Loucy (cell line): ENCODE results near the gene DDR1.

Experiments
- EZH2phosphoT487 ChIP-seq: fragments of 200-600 bp; IDR thresholded peaks from 2 replicates; pipeline ENCODE4 v1.6.1; 2018; ENCODE audit warnings: antibody characterized with exemption, mild to moderate bottlenecking, moderate library complexity, borderline replicate concordance
- TF ChIP-seq, protein P1 (sequence below): fragments of 200-600 bp; sonication (generic); conservative IDR thresholded peaks from 2 replicates; pipeline ENCODE4 v1.5.1; 2014; ENCODE audit warnings: mild to moderate bottlenecking, antibody characterized with exemption, low read length

DNA sequence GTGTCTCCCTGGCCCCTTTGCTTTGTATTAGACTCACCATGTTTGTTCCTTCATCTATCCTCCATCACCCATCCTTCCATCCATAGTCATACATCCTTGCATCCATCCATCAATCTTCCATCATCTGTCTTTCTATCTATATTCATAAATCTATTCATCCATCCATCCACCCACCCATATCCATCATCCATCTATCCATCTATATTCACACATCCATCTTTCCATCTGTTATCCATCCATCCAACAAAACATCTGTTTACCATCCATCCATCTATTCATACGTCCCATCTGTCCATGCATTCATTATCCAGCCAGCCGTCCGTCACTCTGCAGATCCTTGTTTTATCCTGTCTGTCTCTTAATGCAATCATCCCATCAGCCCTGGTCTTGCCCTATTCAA is 10.6 kb downstream of the DDR1 start:
- TF ChIP-seq, protein P1, sequence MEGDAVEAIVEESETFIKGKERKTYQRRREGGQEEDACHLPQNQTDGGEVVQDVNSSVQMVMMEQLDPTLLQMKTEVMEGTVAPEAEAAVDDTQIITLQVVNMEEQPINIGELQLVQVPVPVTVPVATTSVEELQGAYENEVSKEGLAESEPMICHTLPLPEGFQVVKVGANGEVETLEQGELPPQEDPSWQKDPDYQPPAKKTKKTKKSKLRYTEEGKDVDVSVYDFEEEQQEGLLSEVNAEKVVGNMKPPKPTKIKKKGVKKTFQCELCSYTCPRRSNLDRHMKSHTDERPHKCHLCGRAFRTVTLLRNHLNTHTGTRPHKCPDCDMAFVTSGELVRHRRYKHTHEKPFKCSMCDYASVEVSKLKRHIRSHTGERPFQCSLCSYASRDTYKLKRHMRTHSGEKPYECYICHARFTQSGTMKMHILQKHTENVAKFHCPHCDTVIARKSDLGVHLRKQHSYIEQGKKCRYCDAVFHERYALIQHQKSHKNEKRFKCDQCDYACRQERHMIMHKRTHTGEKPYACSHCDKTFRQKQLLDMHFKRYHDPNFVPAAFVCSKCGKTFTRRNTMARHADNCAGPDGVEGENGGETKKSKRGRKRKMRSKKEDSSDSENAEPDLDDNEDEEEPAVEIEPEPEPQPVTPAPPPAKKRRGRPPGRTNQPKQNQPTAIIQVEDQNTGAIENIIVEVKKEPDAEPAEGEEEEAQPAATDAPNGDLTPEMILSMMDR = no peak
- TF ChIP-seq EZH2phosphoT487 = no peak
